ENCODE measurements around the gene CD93. TPM values are rescaled to one million over a fixed set of nuclear protein-coding genes. Genes with fewer than 3 reads are reported as not detected.

The CD93 gene
- total RNA-seq, 1 donor from 2014 or later: not detected

DNA sequence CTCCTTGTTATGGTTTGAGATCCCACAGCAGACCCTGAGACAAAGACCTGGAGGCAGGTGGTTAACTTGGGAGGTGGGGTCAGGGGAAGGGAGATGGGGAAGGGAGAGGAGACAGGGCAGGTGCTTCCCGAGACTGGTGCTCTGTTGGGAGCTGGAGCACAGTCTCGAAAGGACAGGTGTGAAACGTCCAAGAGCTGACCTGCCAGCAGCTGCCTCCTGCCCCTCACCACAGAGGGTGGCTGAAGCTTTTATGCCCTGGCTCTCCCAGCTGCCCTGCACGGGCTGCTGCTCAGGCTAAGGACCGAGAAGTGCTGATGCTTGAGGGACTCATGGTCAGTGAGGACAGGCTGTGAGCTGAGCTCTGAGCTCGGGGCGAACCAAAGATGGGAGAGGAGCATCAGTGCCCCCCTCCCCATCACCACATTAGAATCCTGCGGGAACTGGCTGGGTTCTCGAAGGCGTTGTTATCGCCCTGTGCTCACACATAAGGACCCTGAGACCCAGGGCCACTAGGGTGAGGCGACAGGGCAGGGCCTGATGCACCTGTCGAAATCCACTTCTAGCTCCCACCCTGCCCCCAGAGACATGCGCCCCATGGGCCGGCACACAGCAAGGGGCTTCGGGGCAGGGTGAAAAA is 25.3 kb upstream of the CD93 start:
- Mint-ChIP-seq H3K4me1 (peaks cover 5% of the 10 kb centered on the region), H3K27me3 (ENCODE audit: insufficient read depth, low read depth) (peaks cover 2% of the 10 kb centered on the region), H3K9me3 (no peaks in the 10 kb centered on the region), H3K4me3 (no peak overlapping the region), H3K36me3 (no peaks in the 10 kb centered on the region), H3K27ac (no peak overlapping the region)
- H3K27ac ChIP-seq: no peak overlapping the region
- H3K4me2 ChIP-seq: no peak overlapping the region
- H3K27me3 ChIP-seq: no peaks in the 10 kb centered on the region
- H3K9ac ChIP-seq: no peak overlapping the region
- H2AFZ ChIP-seq (replicated peaks): no peak overlapping the region
- no peak for TF ChIP-seq EZH2phosphoT487 (IDR thresholded peaks at IDR 0.05)
- H3K9me3 ChIP-seq (ENCODE audit: low read depth): no peaks in the 10 kb centered on the region
- H3K4me3 ChIP-seq: no peak overlapping the region
- no peak for DNase-seq (ENCODE audit: low spot score)
- H3F3A ChIP-seq (ENCODE audit: low read depth): no peaks in the 10 kb centered on the region
- H3K36me3 ChIP-seq: no peaks in the 10 kb centered on the region
- no peaks in the 10 kb centered on the region for H3K4me1 ChIP-seq
- no peaks in the 10 kb centered on the region for H4K20me1 ChIP-seq (ENCODE audit: low read depth)
- H3K79me2 ChIP-seq (ENCODE audit: low read depth): no peaks in the 10 kb centered on the region

DNA sequence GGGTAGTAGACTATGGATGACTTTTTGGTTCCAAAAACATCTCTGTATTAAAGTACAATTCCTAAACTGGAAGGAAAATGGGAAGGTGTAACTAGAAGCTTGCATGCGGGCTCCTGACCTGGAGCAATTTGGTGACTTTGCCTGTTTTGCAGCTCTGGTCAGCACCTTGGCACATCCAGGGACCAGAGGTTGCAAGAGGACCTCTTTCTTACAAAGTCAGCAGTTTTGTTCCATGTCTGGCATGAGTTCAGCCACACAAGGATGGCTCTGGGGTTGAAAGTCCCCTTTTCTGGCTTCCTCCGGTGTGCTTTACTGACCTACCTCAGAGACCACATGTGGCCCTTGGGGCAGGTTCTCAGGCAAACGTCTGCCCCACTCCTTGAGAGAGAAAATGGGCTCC is 22.7 kb upstream of the CD93 start:
- Histone ChIP-seq H3K4me1 (no peaks in the 10 kb centered on the region), H3K9me3 (ENCODE audit: low read depth) (no peaks in the 10 kb centered on the region), H3K36me3 (no peaks in the 10 kb centered on the region), H4K20me1 (ENCODE audit: low read depth) (no peaks in the 10 kb centered on the region), H3K27ac (no peak overlapping the region), H3K79me2 (ENCODE audit: low read depth) (no peaks in the 10 kb centered on the region), H3K9ac (no peak overlapping the region), H2AFZ (replicated peaks) (peak overlapping the region; percentile 13), H3K4me2 (no peak overlapping the region), H3K27me3 (no peaks in the 10 kb centered on the region), H3K4me3 (no peak overlapping the region), H3F3A (ENCODE audit: low read depth) (no peaks in the 10 kb centered on the region)
- TF ChIP-seq EZH2 (IDR thresholded peaks at IDR 0.05) (no peak), EZH2phosphoT487 (IDR thresholded peaks at IDR 0.05) (no peak)
- TF ChIP-seq, protein P1, sequence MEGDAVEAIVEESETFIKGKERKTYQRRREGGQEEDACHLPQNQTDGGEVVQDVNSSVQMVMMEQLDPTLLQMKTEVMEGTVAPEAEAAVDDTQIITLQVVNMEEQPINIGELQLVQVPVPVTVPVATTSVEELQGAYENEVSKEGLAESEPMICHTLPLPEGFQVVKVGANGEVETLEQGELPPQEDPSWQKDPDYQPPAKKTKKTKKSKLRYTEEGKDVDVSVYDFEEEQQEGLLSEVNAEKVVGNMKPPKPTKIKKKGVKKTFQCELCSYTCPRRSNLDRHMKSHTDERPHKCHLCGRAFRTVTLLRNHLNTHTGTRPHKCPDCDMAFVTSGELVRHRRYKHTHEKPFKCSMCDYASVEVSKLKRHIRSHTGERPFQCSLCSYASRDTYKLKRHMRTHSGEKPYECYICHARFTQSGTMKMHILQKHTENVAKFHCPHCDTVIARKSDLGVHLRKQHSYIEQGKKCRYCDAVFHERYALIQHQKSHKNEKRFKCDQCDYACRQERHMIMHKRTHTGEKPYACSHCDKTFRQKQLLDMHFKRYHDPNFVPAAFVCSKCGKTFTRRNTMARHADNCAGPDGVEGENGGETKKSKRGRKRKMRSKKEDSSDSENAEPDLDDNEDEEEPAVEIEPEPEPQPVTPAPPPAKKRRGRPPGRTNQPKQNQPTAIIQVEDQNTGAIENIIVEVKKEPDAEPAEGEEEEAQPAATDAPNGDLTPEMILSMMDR (IDR thresholded peaks at IDR 0.05): no peak
- Mint-ChIP-seq H3K27ac (no peak overlapping the region), H3K36me3 (no peaks in the 10 kb centered on the region), H3K27me3 (ENCODE audit: insufficient read depth, low read depth) (peaks cover 2% of the 10 kb centered on the region), H3K4me1 (peaks cover 5% of the 10 kb centered on the region), H3K4me3 (no peak overlapping the region), H3K9me3 (peaks cover 2% of the 10 kb centered on the region)
- no peak for DNase-seq (ENCODE audit: low spot score)

DNA sequence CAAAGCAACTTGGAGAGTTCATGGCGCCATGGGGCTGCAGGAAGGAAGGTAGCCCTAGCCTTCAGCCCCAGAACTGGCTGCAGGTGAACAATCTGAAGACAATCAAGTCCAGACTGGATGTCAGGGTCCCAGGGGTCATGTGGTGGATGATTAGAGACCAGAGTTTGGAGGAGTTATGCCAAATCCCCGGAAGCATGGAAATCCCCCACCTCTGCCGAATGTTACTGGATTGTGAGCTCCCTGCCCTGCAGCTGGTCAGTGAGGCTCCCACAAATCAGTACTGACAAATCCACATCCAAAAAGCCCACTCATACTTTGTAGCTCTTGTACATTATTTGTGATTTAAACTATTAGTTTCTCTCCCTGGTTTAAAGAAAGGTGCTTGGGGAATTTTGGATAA is 21.3 kb upstream of the CD93 start:
- TF ChIP-seq EZH2 (IDR thresholded peaks at IDR 0.05) (no peak), EZH2phosphoT487 (IDR thresholded peaks at IDR 0.05) (no peak)
- TF ChIP-seq, protein P1 (IDR thresholded peaks at IDR 0.05): no peak
- H3K79me2 ChIP-seq (ENCODE audit: low read depth): no peaks in the 10 kb centered on the region
- no peak overlapping the region for H3K4me2 ChIP-seq
- no peak for DNase-seq (ENCODE audit: low spot score)
- no peaks in the 10 kb centered on the region for H3K36me3 Mint-ChIP-seq
- peaks cover 2% of the 10 kb centered on the region for H3K9me3 Mint-ChIP-seq
- H3K27ac Mint-ChIP-seq: peak overlapping the region; percentile 57
- no peaks in the 10 kb centered on the region for H3K9me3 ChIP-seq (ENCODE audit: low read depth)
- no peaks in the 10 kb centered on the region for H3K27me3 ChIP-seq
- H3K4me3 Mint-ChIP-seq: no peak overlapping the region
- H4K20me1 ChIP-seq (ENCODE audit: low read depth): no peaks in the 10 kb centered on the region
- no peaks in the 10 kb centered on the region for H3K36me3 ChIP-seq
- no peaks in the 10 kb centered on the region for H3F3A ChIP-seq (ENCODE audit: low read depth)
- H3K4me1 ChIP-seq: no peaks in the 10 kb centered on the region
- H3K4me1 Mint-ChIP-seq: peaks cover 6% of the 10 kb centered on the region
- no peak overlapping the region for H3K9ac ChIP-seq
- no peak overlapping the region for H2AFZ ChIP-seq (replicated peaks)
- no peak overlapping the region for H3K4me3 ChIP-seq
- no peak overlapping the region for H3K27ac ChIP-seq
- H3K27me3 Mint-ChIP-seq (ENCODE audit: insufficient read depth, low read depth): peaks cover 2% of the 10 kb centered on the region

DNA sequence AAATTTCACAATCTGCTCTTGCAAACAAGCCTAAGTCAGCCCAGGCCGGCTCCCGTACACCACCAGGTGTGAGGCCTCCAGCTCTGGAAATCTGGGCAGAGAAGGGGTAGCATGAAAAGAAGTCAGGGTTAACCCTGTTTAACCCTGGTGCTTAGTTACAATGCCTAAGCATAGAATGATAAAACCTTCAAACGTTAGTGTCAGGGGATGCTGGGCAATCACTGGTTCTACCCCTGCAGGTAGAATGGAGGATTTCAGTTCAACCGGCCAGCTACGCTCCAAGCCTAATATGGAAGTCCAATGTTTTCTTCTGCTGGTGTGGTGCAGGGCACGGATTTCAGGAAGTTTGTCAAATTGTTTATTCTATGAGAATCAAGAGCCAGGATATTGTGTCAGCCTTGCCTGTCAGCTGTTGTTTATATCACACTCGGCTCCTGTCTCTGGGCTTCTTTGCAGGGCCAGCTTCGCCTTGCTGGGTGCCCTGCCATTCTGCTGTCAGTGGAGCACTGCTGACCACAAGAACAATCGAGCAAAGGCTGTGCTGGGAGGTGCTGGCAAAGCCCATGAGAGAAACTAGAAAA is 20.2 kb upstream of the CD93 start:
- Mint-ChIP-seq H3K4me3 (no peak overlapping the region), H3K9me3 (peaks cover 2% of the 10 kb centered on the region), H3K27ac (no peak overlapping the region), H3K27me3 (ENCODE audit: insufficient read depth, low read depth) (peaks cover 2% of the 10 kb centered on the region), H3K36me3 (no peaks in the 10 kb centered on the region), H3K4me1 (peaks cover 6% of the 10 kb centered on the region)
- Histone ChIP-seq H3K4me3 (no peak overlapping the region), H3K4me2 (no peak overlapping the region), H3K79me2 (ENCODE audit: low read depth) (no peaks in the 10 kb centered on the region), H3K9ac (no peak overlapping the region), H3K9me3 (ENCODE audit: low read depth) (no peaks in the 10 kb centered on the region), H3K27ac (no peak overlapping the region), H3K27me3 (no peaks in the 10 kb centered on the region), H2AFZ (replicated peaks) (no peak overlapping the region), H4K20me1 (ENCODE audit: low read depth) (no peaks in the 10 kb centered on the region), H3F3A (ENCODE audit: low read depth) (no peaks in the 10 kb centered on the region), H3K4me1 (no peaks in the 10 kb centered on the region), H3K36me3 (no peaks in the 10 kb centered on the region)
- DNase-seq (ENCODE audit: low spot score): no peak
- TF ChIP-seq EZH2phosphoT487 (IDR thresholded peaks at IDR 0.05) (no peak), EZH2 (IDR thresholded peaks at IDR 0.05) (no peak)
